GM21786 (cell line): ENCODE results near the gene DUSP28.

Source experiments
- ATAC-seq: cut with Tn5 transposase; IDR thresholded peaks from one replicate; pipeline ENCODE4 v1.9.1; 2021; ENCODE audit not compliant: unreplicated experiment

Gene DUSP28

GRCh38 chr2:240585681-240586197 lies 25.6 kb downstream of the DUSP28 start:
- no peak for ATAC-seq

DNA sequence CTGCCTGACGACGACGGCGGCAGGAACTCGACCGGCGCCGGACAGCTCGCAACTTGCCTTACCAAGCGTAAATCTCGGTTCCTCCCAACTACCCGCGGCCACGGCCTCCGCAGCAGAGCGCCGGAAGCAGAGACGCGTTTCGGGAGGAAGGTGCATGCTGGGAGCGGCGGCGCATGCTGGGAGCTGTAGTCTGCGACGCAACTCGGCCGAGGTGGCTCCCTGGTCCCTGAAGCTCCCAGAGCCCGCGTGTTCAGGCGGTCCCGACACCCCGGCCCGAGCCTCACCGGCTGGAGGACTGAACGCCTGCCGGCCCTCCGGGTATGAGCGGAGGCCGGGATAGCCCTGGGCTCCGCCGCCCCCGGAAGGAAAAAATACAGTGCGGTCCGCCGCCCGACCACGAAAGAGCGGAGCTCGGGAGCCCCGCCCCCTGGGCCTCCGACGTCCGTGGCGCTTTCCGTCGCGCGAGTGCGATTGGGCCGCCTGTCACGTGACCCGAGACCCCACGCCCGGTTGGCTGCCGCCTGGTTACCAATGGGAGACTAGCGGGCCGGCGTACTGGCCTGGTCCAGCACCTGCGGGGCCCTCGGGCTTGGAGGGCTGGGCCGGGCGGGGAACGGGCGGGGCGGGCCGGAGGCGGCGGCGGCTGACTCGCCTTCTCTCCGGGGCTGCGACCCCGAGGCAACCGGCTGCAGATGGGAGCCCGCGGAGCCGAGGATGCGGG lies 26.2 kb downstream of the DUSP28 start, which contains the start of gene CAPN10:
Gene CAPN10 (plus strand): TSS at position 537 of the 721 bp plus-strand sequence. CDS start 178 bp downstream, at position 715.
- peak; percentile 54 for ATAC-seq

DNA sequence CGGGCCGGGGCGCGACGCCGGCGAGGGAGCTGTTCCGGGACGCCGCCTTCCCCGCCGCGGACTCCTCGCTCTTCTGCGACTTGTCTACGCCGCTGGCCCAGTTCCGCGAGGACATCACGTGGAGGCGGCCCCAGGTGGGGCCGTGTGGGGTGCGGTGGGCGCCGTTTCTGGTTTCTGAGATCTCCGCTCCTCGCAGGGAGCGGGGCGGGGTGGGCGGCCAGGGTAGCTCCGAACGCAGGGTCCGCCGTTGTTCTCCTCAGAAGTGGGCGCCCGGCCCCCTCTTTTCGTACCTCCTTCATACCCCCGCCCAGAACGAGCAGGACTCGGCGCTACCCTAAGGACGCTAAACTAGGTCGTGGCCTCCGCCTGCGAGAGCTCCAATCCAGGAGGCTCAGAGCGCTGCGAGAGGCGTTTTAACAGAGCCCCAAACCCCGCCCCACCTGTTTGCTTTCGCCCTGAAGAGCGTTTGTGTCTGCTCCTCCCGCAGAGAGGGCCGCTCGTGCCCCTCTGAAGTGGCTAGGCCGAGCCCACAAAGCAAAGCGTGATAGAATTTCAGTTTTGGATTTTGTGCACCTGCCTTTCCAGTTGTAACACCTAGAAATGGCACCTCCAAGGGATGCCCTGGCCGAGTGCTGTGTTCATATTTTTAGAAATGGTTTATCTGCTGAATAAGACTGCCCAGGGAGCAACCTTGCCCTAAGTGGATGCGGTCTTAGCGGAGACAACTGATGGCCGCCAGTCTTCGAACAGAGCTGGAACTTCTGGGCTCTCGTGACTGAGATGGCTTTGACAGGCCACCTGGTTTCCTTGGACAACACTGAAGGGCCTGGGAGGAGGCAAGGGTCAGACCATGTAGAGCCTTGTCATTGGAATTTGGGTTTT lies 27.0 kb downstream of the DUSP28 start:
- no peak for ATAC-seq

- ATAC-seq, result no peak
These were observed 28.0 kb downstream of the DUSP28 start for GRCh38 chr2:240588006-240588655.

- no peak for ATAC-seq
These were observed 28.5 kb downstream of the DUSP28 start for GRCh38 chr2:240588669-240589068.

DNA sequence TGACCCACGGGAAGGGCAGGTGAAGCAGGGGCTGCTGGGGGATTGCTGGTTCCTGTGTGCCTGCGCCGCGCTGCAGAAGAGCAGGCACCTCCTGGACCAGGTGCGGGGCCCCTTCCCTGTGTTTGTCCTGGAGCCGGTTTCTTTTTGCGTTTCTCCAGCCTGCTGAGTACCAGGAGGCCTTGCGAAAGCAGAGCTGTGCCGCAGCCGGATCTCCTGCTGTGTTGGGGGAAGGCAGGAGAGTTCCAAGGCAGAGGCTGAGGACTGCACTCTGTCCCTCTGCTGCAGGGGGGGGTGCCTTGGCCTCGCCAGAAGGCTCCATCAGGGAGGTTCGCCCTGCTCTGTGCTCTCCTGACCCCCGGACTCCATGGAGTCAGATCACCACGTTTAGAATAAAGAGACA lies 29.2 kb downstream of the DUSP28 start:
- no peak for ATAC-seq

DNA sequence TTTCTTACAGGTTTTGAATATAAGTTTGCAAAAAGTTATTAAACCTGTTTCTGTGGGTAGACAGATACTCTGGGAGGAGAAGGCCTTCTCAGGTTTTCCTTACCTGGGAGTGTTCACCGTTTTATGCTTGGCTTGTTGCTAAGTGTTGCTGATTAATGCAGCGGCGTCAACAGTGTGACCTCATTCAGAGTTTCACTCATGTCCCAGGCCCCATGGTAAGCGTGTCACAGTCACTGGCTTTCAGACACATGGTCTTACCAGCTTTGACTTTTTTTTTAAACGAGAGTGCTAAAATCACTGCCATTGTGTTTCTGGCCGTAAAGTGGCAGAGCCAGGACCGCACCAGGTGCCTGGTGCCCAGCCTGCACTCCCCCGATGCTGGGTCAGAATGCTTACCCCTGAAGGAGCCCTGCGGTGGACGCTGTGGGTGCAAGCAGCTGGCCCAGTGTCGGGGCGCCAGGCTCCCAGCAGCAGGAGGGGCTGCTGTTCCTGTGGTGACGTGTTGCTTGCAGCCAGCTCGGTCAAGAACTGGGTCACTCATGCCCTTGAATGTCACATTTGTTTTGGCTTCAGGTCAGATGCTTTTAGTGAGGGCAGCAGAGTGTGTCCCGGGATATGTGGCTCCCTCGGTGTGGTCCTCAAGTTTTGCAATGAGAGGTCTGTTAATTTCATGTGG lies 29.8 kb downstream of the DUSP28 start:
- no peak for ATAC-seq

GRCh38 chr2:240590681-240591111 lies 30.5 kb downstream of the DUSP28 start:
- no peak for ATAC-seq

DNA sequence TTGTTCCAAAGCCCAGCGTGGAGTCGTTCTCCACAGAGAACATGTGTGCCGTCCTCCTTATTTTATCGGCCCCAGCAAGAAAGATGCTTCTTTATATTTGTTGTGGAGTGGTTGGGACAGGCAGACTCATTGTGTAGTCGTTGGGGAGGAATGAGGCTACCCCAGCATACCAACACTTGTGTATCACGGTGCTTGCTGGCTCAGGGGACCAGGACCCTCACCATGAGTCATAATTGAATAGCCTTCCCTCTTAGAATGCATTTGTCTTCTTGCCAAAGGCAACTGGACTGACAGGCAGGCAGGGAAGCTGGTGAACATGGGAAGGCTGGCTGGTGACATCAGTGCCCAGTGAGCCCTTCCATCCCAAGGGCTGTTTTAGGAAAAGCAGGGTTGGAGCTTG lies 31.1 kb downstream of the DUSP28 start:
- no peak for ATAC-seq

DNA sequence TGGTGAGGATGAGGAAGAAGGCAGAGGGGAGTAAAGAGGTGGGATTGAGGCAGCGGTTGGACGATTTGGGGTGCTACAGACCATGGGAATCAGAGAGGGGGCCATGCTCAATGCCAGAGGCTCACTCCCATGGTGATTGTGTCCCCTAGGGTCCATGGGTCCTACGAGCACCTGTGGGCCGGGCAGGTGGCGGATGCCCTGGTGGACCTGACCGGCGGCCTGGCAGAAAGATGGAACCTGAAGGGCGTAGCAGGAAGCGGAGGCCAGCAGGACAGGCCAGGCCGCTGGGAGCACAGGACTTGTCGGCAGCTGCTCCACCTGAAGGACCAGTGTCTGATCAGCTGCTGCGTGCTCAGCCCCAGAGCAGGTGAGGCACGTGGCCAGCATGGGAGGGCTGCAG lies 31.6 kb downstream of the DUSP28 start:
- no peak for ATAC-seq

- no peak for ATAC-seq
These were observed 33.0 kb downstream of the DUSP28 start for GRCh38 chr2:240593026-240593702.

GRCh38 chr2:240593703-240594451 lies 33.7 kb downstream of the DUSP28 start:
- ATAC-seq, result no peak

- ATAC-seq, result no peak
These were observed 34.6 kb downstream of the DUSP28 start for GRCh38 chr2:240594511-240595380.

- ATAC-seq, result no peak
These were observed 35.4 kb downstream of the DUSP28 start for GRCh38 chr2:240595381-240596079.

GRCh38 chr2:240596080-240596460 lies 35.9 kb downstream of the DUSP28 start:
- ATAC-seq, result no peak

GRCh38 chr2:240596491-240596931 lies 36.4 kb downstream of the DUSP28 start:
- ATAC-seq, result no peak

DNA sequence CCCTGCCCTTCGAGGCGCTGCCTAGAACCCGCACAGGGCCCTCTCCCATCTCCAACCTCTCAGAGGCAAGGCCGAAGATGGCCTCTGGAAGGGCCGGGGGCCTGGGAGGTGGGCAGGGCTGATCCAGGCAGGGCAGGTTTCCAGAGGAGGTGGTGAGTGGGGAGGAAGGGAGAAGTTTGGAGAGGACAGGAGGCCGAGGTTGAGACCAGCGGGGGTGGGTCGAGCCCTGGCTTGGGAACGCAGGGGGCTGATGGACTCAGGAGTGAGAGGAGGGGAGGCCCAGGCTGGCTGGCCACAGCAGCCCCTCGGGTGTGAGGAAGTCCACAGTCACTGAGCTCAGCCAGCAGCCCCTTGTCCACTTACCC lies 36.9 kb downstream of the DUSP28 start:
- ATAC-seq, result no peak
